MM.1S (cell line): ENCODE data around the gene TM4SF5.
A peak's percentile ranks its signal among the peaks of the same experiment; 100 is the strongest.

Experiments
- DNase-seq: peaks from one replicate; pipeline ENCODE4 v3.0.0-alpha.2; 2015
- H2AFZ ChIP-seq: fragments of 300-600 bp; sonication (generic); 2 replicates; pipeline ENCODE4 v1.6.0; 2016; ENCODE audit warnings: antibody characterized with exemption, low read length
- H3F3A ChIP-seq: fragments of 300-600 bp; sonication (generic); 2 replicates; pipeline ENCODE4 v1.6.1; 2016; ENCODE audit warnings: mild to moderate bottlenecking, antibody characterized with exemption, low read length, moderate library complexity, mixed read lengths; ENCODE audit not compliant: insufficient read depth
- H3K27ac ChIP-seq: fragments of 300-600 bp; sonication (generic); 2 replicates; pipeline ENCODE4 v1.5.1; 2016; ENCODE audit warnings: mild to moderate bottlenecking, low read length
- H3K27me3 ChIP-seq: fragments of 300-600 bp; sonication (generic); replicated peaks from 2 replicates; pipeline ENCODE4 v1.6.0; 2016; ENCODE audit warnings: low read length; ENCODE audit not compliant: insufficient read depth
- H3K36me3 ChIP-seq: fragments of 300-600 bp; sonication (generic); replicated peaks from 2 replicates; pipeline ENCODE4 v1.6.1; 2016; ENCODE audit warnings: mild to moderate bottlenecking, low read length, mixed read lengths; ENCODE audit not compliant: insufficient read depth
- H3K4me1 ChIP-seq: fragments of 300-600 bp; sonication (generic); 2 replicates; pipeline ENCODE4 v1.6.1; 2016; ENCODE audit warnings: low read length, mixed read lengths
- H3K4me2 ChIP-seq: fragments of 300-600 bp; sonication (generic); 2 replicates; pipeline ENCODE4 v1.6.0; 2016; ENCODE audit warnings: low read depth, low read length
- H3K4me3 ChIP-seq: fragments of 300-600 bp; sonication (generic); 2 replicates; pipeline ENCODE4 v1.5.1; 2016; ENCODE audit warnings: low read length, mixed read lengths
- H3K79me2 ChIP-seq: fragments of 300-600 bp; sonication (generic); 2 replicates; pipeline ENCODE4 v1.6.1; 2016; ENCODE audit warnings: mixed run types, low read length, mixed read lengths
- H3K9ac ChIP-seq: fragments of 300-600 bp; sonication (generic); 2 replicates; pipeline ENCODE4 v1.6.1; 2016; ENCODE audit warnings: low read length, mixed read lengths
- H3K9me2 ChIP-seq: fragments of 300-600 bp; sonication (generic); replicated peaks from 2 replicates; pipeline ENCODE4 v1.6.1; 2016; ENCODE audit warnings: mild to moderate bottlenecking, low read length, mixed read lengths; ENCODE audit not compliant: insufficient read depth
- H3K9me3 ChIP-seq: fragments of 300-600 bp; sonication (generic); replicated peaks from 2 replicates; pipeline ENCODE4 v1.6.1; 2016; ENCODE audit warnings: mild to moderate bottlenecking, low read length, mixed read lengths; ENCODE audit not compliant: insufficient read depth
- H4K20me1 ChIP-seq: fragments of 300-600 bp; sonication (generic); 2 replicates; pipeline ENCODE4 v1.6.1; 2016; ENCODE audit warnings: mild to moderate bottlenecking, low read length, moderate library complexity, mixed read lengths; ENCODE audit not compliant: insufficient read depth
- CTCF ChIP-seq: fragments of 300-600 bp; sonication (generic); IDR thresholded peaks from 2 replicates; pipeline ENCODE4 v1.5.1; 2016; ENCODE audit warnings: antibody characterized with exemption, low read length, mixed read lengths
- EZH2 ChIP-seq: fragments of 300-600 bp; sonication (generic); optimal IDR thresholded peaks from 2 replicates; pipeline ENCODE3; 2017; ENCODE audit warnings: low read depth, mild to moderate bottlenecking, antibody characterized with exemption, low read length, mixed read lengths
- EZH2phosphoT487 ChIP-seq: fragments of 300-600 bp; sonication (generic); IDR thresholded peaks from 2 replicates; pipeline ENCODE4 v1.6.1; 2018; ENCODE audit warnings: antibody characterized with exemption, low read length

TM4SF5 gene

GRCh38 chr17:4734857-4735475, 36.7 kb upstream of the TM4SF5 start:
- peaks cover 6% of the 10 kb centered on the region; the same call in 1 of the 2 replicates for H3K27me3 ChIP-seq
- H3K4me1 ChIP-seq: peaks cover 19% of the 10 kb centered on the region
- no peaks in the 10 kb centered on the region for H3K9me2 ChIP-seq
- no peaks in the 10 kb centered on the region for H3K9me3 ChIP-seq
- H3K79me2 ChIP-seq: no peaks in the 10 kb centered on the region
- H3F3A ChIP-seq: peaks cover 10% of the 10 kb centered on the region
- H3K27ac ChIP-seq: no peak overlapping the region
- no peak overlapping the region for H2AFZ ChIP-seq
- no peak overlapping the region for H3K4me2 ChIP-seq
- DNase-seq: no peak
- H3K9ac ChIP-seq: no peak overlapping the region
- no peaks in the 10 kb centered on the region for H4K20me1 ChIP-seq
- H3K4me3 ChIP-seq: no peak overlapping the region
- TF ChIP-seq CTCF (no peak), EZH2 (no peak), EZH2phosphoT487 (no peak)
- H3K36me3 ChIP-seq: no peaks in the 10 kb centered on the region

DNA sequence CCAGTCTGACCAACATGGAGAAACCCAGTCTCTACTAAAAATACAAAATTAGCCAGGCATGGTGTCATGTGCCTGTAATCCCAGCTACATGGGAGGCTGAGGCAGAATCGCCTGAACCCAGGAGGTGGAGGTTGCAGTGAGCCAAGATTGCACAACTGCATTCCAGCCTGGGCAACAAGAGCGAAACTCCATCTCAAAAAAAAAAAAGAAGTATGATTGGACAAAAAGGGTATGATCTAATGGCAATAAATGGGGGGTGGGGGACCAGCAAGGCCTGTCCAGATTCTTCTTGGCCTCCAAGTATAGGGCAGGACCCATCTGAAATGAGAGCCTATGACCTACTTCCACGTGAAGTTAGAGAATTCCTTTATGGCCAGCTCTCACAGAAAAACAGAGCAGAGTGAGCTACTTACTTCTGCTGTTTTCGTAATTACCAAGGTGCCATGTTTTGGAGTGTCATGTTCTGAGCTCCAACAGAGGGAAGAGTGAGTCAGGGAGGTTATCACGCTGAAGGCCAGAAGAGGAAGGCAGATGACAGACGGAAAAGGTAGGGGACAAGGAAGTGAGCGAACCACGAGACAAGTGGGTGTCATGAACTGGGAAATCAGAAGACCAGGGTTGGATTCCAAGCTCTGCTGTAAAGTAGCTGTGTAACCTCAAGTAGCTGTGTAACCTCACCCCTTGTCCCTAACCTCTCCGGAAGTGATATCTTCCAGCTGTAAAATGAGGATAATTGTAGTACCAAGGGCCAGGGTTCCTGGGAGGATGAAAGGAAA, 35.6 kb upstream of the TM4SF5 start:
- DNase-seq: no peak
- TF ChIP-seq EZH2phosphoT487 (no peak), EZH2 (no peak), CTCF (no peak)
- Histone ChIP-seq H3K4me3 (no peak overlapping the region), H3K4me2 (no peak overlapping the region), H3K4me1 (peaks cover 19% of the 10 kb centered on the region), H4K20me1 (no peaks in the 10 kb centered on the region), H3K9me3 (no peaks in the 10 kb centered on the region), H3K36me3 (no peaks in the 10 kb centered on the region), H3K27me3 (peaks cover 15% of the 10 kb centered on the region; the same call in 1 of the 2 replicates), H3F3A (peaks cover 10% of the 10 kb centered on the region), H3K9me2 (no peaks in the 10 kb centered on the region), H3K27ac (no peak overlapping the region), H3K79me2 (no peaks in the 10 kb centered on the region), H3K9ac (no peak overlapping the region), H2AFZ (no peak overlapping the region)

DNA sequence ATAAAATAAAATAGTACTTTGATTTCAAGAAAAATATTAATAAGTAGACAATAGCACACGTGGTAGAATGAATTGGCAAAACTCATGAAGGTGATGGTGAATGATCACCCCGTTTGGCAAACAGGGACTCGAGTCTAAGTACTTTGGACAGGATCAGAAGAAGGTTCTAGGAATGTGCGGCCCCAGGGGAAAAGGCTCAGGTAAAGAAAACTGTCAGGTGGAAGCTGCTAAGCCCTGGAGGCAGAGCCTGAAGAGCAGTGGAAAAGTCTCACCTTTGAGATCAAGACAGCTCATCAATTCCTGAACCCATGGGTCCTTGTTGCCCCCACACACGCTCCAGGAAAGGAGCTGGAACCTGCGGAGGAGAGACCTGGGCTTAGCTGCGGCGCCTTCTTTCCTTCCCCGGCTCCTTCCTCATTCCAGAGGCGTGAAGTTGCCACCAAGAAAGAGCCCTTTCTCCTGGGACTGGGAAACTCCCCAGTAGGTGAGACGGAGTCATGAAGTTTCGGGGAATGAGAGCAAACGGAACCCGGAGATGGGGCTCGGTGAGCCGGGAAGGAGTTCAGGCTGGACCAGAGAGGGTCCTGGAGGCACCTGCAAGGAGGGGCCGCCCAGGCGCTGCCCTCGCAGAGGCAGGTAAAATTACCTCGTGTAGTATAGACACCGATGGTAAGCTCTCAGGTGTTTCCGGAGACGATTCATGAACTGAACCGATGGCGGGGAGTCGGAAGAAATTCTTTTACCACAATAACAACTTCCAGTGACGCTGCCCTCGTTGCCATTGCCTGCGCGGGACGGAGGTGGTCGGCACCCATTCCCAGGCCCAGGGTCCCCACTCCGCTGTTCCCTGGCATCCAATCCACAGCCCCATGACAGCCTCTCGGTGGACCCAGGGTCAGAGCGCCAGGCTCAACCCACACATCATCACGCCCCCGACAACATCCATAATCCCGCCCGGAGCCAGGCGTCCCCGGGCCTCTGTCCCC, 33.3 kb upstream of the TM4SF5 start:
- H3K36me3 ChIP-seq: no peaks in the 10 kb centered on the region
- no peaks in the 10 kb centered on the region for H3K9me3 ChIP-seq
- H3F3A ChIP-seq: peaks cover 10% of the 10 kb centered on the region
- peaks cover 12% of the 10 kb centered on the region for H3K4me1 ChIP-seq
- H2AFZ ChIP-seq: peak overlapping the region; percentile 99
- no peaks in the 10 kb centered on the region for H4K20me1 ChIP-seq
- peak overlapping the region; percentile 67; the same call in 1 of the 2 replicates for H3K9ac ChIP-seq
- no peaks in the 10 kb centered on the region for H3K9me2 ChIP-seq
- peaks cover 16% of the 10 kb centered on the region; the same call in 1 of the 2 replicates for H3K27me3 ChIP-seq
- TF ChIP-seq CTCF (no peak), EZH2phosphoT487 (no peak), EZH2 (no peak)
- H3K79me2 ChIP-seq: no peaks in the 10 kb centered on the region
- no peak overlapping the region for H3K27ac ChIP-seq
- peak; percentile 49 for DNase-seq
- H3K4me2 ChIP-seq: peak overlapping the region; percentile 100
- H3K4me3 ChIP-seq: peak overlapping the region; percentile 88
